GM12878 (cell line): ENCODE results near the gene PALD1. TPM values are rescaled to one million over a fixed set of nuclear protein-coding genes. Genes with fewer than 3 reads are reported as not detected.

Experiments used
- ATF2 ChIP-seq: IDR thresholded peaks from 2 replicates; pipeline ENCODE4 v1.6.1; 2012; ENCODE audit warnings: low read length, inconsistent platforms
- BCLAF1 ChIP-seq: fragments of 450-650 bp; IDR thresholded peaks from 2 replicates; pipeline ENCODE4 v1.6.1; 2017; ENCODE audit warnings: antibody characterized with exemption, mild to moderate bottlenecking, moderate library complexity
- GATAD2B ChIP-seq: fragments of 450-650 bp; conservative IDR thresholded peaks from 2 replicates; pipeline ENCODE4 v1.6.1; 2017; ENCODE audit warnings: low read depth, mild to moderate bottlenecking, moderate library complexity
- HSF1 ChIP-seq: fragments of 150-350 bp; IDR thresholded peaks from 2 replicates; pipeline ENCODE4 v1.6.1; 2014; ENCODE audit warnings: mild to moderate bottlenecking, low read depth, low read length
- IKZF2 ChIP-seq, 2 experiments: fragments of 450-650 bp; IDR thresholded peaks; 2 replicates each; pipeline ENCODE4 v1.6.1; 2017; ENCODE audit warnings: mild to moderate bottlenecking in 2 of 2, moderate library complexity in 2 of 2
- LARP7 ChIP-seq: fragments of 450-650 bp; IDR thresholded peaks from 2 replicates; pipeline ENCODE4 v1.6.1; 2017; ENCODE audit warnings: mild to moderate bottlenecking
- MYB ChIP-seq: fragments of 150-350 bp; IDR thresholded peaks from 2 replicates; pipeline ENCODE4 v1.6.1; 2014; ENCODE audit warnings: mild to moderate bottlenecking, low read depth, low read length, borderline replicate concordance
- RB1 ChIP-seq: fragments of 450-650 bp; formaldehyde crosslinking; IDR thresholded peaks from 2 replicates; pipeline ENCODE4 v1.6.1; 2017; ENCODE audit warnings: mild to moderate bottlenecking, borderline replicate concordance
- REST ChIP-seq: IDR thresholded peaks from 2 replicates; pipeline ENCODE4 v1.6.1; 2012; ENCODE audit warnings: mild to moderate bottlenecking, low read depth, low read length
- SMC3 ChIP-seq: IDR thresholded peaks from 2 replicates; pipeline ENCODE4 v1.6.1; 2011; ENCODE audit warnings: low read length, improper control_type of control experiment, borderline replicate concordance
- STAT3 ChIP-seq: IDR thresholded peaks from 2 replicates; pipeline ENCODE4 v1.6.1; 2011; ENCODE audit warnings: low read depth, low read length, improper control_type of control experiment
- TAF1 ChIP-seq: IDR thresholded peaks from 2 replicates; pipeline ENCODE4 v1.6.1; 2011; ENCODE audit warnings: mild to moderate bottlenecking, low read depth, low read length, borderline replicate concordance
- TBL1XR1 ChIP-seq: IDR thresholded peaks from 2 replicates; pipeline ENCODE4 v1.6.1; 2012; ENCODE audit warnings: low read depth, low read length, improper control_type of control experiment
- TCF12 ChIP-seq: IDR thresholded peaks from 2 replicates; pipeline ENCODE4 v1.6.1; 2011; ENCODE audit warnings: low read depth, mild to moderate bottlenecking, low read length
- ZNF384 ChIP-seq: IDR thresholded peaks from 2 replicates; pipeline ENCODE4 v1.6.1; 2012; ENCODE audit warnings: low read depth, mild to moderate bottlenecking, low read length, improper control_type of control experiment, borderline replicate concordance
- ZZZ3 ChIP-seq: IDR thresholded peaks from 2 replicates; pipeline ENCODE4 v1.6.1; 2011; ENCODE audit warnings: low read depth; ENCODE audit not compliant: control insufficient read depth, insufficient read length
- polyA plus RNA-seq, 11 experiments: library from polyadenylated mRNA; depleted of rRNA in 4 of 11; unstranded in 6 of 11; stranded (reverse) in 5 of 11; fragments of >200 nt; fragmentation: Nextera tagmentation in 4 of 11; fragmentation: Illumina TruSeq in 1 of 11; extraction: Ambion mirVana in 4 of 11; extraction: Trizol in 1 of 11; gene quantifications; 1 replicate in 1 of 11; 2 replicates in 10 of 11; pipeline versions ENCODE4 v1.2.1 to v1.2.3, GENCODE V29; 2011 to 2016; ENCODE audit warnings: inconsistent platforms in 2 of 11, missing spikeins in 2 of 11, low read depth in 1 of 11
- total RNA-seq, 4 experiments: library from RNA; depleted of rRNA in 3 of 4; stranded (reverse); fragments of >200 nt in 3 of 4; fragmentation: Illumina TruSeq in 1 of 4; extraction: Trizol in 1 of 4; gene quantifications; 2 replicates each; pipeline versions ENCODE4 v1.2.1 to v1.2.3, GENCODE V29; 2013 to 2021

The PALD1 gene
- total and polyA plus RNA-seq, 10 of the 15 experiments (the other 5 are each of a cell fraction or from before 2014, with no cell fraction given), result 0.43 to 20.9 (median 9.0) TPM

GRCh38 chr10:70588255-70588654 is 109.7 kb downstream of the PALD1 start (continued):
- TF ChIP-seq REST (no peak), LARP7 (no peak), RB1 (no peak), SMC3 (no peak), BCLAF1 (no peak), MYB (no peak), STAT3 (no peak), TBL1XR1 (no peak), ZZZ3 (no peak), ZNF384 (no peak), TAF1 (no peak), TCF12 (0 out of 2 replicates have a peak, but pooled peaks have one; percentile 39), HSF1 (no peak), IKZF2 (IDR thresholded peaks at IDR 0.05) (peak; percentile 55 to 64; a peak in 2 of 4 replicates), ATF2 (peak; percentile 28; the same call in 1 of the 2 replicates), GATAD2B (no peak)
